ENCODE data around the gene FOXRED1. TPM values are rescaled to one million over a fixed set of nuclear protein-coding genes. Genes with fewer than 3 reads are reported as not detected.

Gene FOXRED1
- total RNA-seq, 1 donor from 2014 or later, result 48.6 TPM

DNA sequence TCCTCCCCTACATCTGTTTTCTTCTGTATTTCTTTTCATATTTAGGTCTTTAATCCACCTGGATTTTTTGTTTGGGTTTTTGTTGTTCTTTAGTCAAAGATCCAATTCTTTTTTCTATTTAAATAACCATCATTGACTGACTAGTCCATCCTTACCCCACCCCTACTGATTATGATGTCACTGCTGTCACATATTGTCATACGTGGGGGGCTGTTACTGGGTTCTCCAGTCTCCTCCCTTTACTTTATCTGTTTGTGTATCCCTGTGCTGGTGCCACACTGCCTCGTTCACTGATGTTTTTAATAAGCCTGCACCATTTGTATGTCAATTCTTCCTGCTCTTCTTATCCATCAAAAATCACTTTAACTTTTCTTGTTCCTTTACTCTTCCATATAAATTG lies 28.1 kb downstream of the FOXRED1 start:
- Mint-ChIP-seq H3K27ac (no peak overlapping the region), H3K4me3 (no peak overlapping the region), H3K36me3 (peaks cover 24% of the 10 kb centered on the region), H3K9me3 (no peaks in the 10 kb centered on the region), H3K27me3 (ENCODE audit: low read depth) (no peaks in the 10 kb centered on the region), H3K4me1 (no peaks in the 10 kb centered on the region)
- TF ChIP-seq CTCF (IDR thresholded peaks at IDR 0.05; ENCODE audit: unreplicated experiment), result no peak
- no peak for DNase-seq (ENCODE audit: low spot score in 2 of 2, unreplicated experiment in 2 of 2)

DNA sequence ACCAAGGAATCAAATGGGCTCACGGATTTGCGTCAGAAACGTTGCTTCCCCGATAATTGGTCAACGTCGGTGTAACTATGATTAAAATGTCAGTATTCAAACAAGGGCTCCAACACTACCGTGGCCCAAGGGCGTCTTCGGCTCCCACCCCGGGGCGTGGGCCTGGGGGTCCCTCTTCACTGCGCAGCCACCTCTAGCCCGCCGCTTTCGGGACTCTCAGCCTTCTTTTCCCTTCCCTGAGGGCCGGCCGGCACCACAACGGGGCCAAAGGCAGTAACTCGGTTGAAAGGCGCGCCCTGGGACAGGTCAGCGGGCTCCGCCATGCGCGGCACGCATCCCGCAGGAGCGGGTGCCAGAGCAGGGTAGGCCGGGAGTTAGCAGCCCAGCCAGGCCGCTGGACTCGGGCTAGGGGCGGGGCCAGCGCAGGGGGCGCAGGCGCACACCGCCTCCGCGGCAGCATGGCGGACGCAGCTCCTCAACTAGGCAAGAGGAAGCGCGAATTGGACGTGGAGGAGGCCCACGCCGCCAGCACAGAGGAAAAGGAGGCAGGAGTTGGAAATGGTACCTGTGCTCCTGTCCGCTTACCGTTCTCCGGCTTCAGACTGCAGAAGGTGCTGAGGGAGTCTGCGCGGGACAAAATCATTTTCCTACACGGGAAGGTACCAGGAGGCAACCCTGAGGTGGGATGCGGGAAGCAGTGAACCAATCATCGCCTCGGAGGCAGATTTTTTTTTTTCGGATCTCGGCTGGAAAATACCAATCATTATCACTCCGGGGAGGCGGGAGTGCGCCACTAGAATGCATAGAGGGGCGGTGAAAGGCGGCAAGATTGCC lies 34.9 kb downstream of the FOXRED1 start, which contains the start of gene DCPS:
TSS of gene DCPS (plus strand) at position 438 of the 834 bp plus-strand sequence. CDS start at position 459, 21 bp downstream.
- Mint-ChIP-seq H3K36me3 (peaks cover 7% of the 10 kb centered on the region), H3K27ac (peak within 1 kb of the TSS; percentile 97), H3K4me3 (peak within 1 kb of the TSS; percentile 89), H3K9me3 (no peaks in the 10 kb centered on the region), H3K27me3 (ENCODE audit: low read depth) (no peaks in the 10 kb centered on the region), H3K4me1 (peaks cover 25% of the 10 kb centered on the region)
- peak; percentile 85 to 94 for DNase-seq (ENCODE audit: low spot score in 2 of 2, unreplicated experiment in 2 of 2)
- TF ChIP-seq CTCF (IDR thresholded peaks at IDR 0.05; ENCODE audit: unreplicated experiment), result no peak

DNA sequence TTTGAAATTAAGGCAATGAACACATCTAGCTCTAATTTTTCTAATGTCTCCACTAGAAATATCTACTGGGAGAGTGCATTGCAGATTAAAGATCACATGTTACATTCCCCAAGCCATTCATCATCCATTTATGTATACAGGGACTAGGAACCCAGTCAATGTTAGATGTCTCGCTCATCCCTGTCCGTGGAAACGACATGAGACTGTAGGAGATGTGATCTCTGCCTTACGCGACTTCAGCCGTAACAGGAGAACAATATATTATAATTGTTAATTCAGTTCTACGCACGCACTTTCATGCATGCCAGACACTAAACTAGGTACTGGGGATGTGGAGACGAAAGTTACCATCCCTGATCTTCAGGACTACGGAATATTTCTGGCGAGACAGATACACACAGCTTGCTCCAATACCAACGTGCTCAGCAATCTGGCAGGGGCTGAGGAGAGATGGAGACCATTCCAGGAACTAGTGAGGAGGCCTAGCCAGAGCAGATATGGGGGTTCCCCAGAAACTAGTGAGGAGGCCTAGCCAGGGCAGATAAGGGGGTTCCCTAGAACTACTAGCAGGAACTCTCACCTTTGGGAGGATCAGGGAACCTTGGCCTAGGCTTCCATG lies 35.6 kb downstream of the FOXRED1 start:
- no peaks in the 10 kb centered on the region for H3K9me3 Mint-ChIP-seq
- H3K36me3 Mint-ChIP-seq, result peaks cover 4% of the 10 kb centered on the region
- H3K4me3 Mint-ChIP-seq, result peak overlapping the region; percentile 89
- H3K4me1 Mint-ChIP-seq, result peaks cover 25% of the 10 kb centered on the region
- H3K27ac Mint-ChIP-seq, result peak overlapping the region; percentile 97
- no peak for TF ChIP-seq CTCF (IDR thresholded peaks at IDR 0.05; ENCODE audit: unreplicated experiment)
- H3K27me3 Mint-ChIP-seq (ENCODE audit: low read depth), result no peaks in the 10 kb centered on the region
- DNase-seq (ENCODE audit: low spot score in 2 of 2, unreplicated experiment in 2 of 2), result no peak

DNA sequence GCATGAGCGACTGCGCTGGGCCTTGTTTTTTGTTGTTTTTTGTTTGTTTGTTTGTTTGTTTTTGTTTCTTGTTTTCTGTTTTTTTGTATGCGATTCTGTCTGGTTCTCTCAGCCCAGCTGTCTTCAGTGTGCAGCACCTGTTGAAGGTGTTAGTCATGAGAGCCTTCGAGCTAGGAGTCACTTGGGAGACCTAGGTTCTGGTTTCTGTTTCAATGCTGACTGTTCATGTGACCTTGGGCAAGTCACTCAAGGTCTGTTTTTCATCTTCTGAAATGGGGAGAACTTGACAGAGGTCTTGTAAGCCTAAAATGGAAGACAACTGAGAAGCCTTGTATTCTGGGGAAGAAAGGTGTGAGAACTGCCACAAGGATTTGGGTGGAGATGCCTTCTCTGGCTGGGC lies 36.7 kb downstream of the FOXRED1 start:
- H3K27me3 Mint-ChIP-seq (ENCODE audit: low read depth), result no peaks in the 10 kb centered on the region
- H3K36me3 Mint-ChIP-seq, result peaks cover 9% of the 10 kb centered on the region
- peak overlapping the region; percentile 51 for H3K27ac Mint-ChIP-seq
- no peak for TF ChIP-seq CTCF (IDR thresholded peaks at IDR 0.05; ENCODE audit: unreplicated experiment)
- no peak overlapping the region for H3K4me3 Mint-ChIP-seq
- no peak for DNase-seq (ENCODE audit: low spot score in 2 of 2, unreplicated experiment in 2 of 2)
- H3K4me1 Mint-ChIP-seq, result peaks cover 25% of the 10 kb centered on the region
- H3K9me3 Mint-ChIP-seq, result no peaks in the 10 kb centered on the region

DNA sequence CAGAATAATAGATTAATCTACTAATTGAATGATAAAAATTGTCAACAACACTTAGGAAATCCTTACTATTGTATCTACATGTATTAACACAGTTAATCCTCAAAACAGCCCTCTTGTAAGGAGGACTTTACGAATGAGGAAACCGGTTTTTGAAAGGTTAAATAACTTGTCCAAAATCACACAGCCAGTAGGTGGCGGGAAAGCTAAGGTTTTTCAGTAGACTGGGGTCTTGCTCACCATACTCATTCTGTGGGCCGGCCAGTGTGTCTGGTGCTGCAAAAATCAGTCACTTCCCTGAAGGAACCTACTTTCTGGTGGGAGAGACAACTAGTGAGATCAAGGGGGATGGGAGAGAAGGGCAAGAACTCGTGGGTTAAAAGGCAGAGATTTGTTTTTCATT lies 38.8 kb downstream of the FOXRED1 start:
- no peak for DNase-seq (ENCODE audit: low spot score in 2 of 2, unreplicated experiment in 2 of 2)
- Mint-ChIP-seq H3K4me3 (no peak overlapping the region), H3K9me3 (no peaks in the 10 kb centered on the region), H3K27ac (no peak overlapping the region), H3K4me1 (peaks cover 24% of the 10 kb centered on the region), H3K36me3 (peaks cover 6% of the 10 kb centered on the region), H3K27me3 (ENCODE audit: low read depth) (no peaks in the 10 kb centered on the region)
- TF ChIP-seq CTCF (IDR thresholded peaks at IDR 0.05; ENCODE audit: unreplicated experiment), result peak; percentile 46
